Memory B cell (primary cell): ENCODE measurements around the gene SDK1.

Experiments
- ATAC-seq: fragments of 150-1000 bp; cut with Tn5 transposase; 2 replicates; pipeline ENCODE4 v1.10.0; 2021; ENCODE audit warnings: low read depth, mild to moderate bottlenecking, moderate library complexity
- DNase-seq, 2 donors: peaks; one replicate each; pipeline ENCODE4 v3.0.0; 2022; ENCODE audit warnings: low spot score in 2 of 2
- H3K27ac Mint-ChIP-seq: one replicate; pipeline ENCODE4 v1.8.0; 2022; ENCODE audit warnings: mild to moderate bottlenecking, moderate library complexity, mixed read lengths
- H3K27me3 Mint-ChIP-seq: one replicate; pipeline ENCODE4 v1.8.0; 2022; ENCODE audit warnings: mixed read lengths
- H3K36me3 Mint-ChIP-seq: one replicate; pipeline ENCODE4 v1.8.0; 2022; ENCODE audit warnings: mild to moderate bottlenecking, mixed read lengths
- H3K4me1 Mint-ChIP-seq: one replicate; pipeline ENCODE4 v1.8.0; 2022; ENCODE audit warnings: mixed read lengths
- H3K4me3 Mint-ChIP-seq: one replicate; pipeline ENCODE4 v1.8.0; 2022; ENCODE audit warnings: mild to moderate bottlenecking, moderate library complexity, mixed read lengths
- H3K9me3 Mint-ChIP-seq: one replicate; pipeline ENCODE4 v1.8.0; 2022; ENCODE audit warnings: mixed read lengths

The SDK1 gene

DNA sequence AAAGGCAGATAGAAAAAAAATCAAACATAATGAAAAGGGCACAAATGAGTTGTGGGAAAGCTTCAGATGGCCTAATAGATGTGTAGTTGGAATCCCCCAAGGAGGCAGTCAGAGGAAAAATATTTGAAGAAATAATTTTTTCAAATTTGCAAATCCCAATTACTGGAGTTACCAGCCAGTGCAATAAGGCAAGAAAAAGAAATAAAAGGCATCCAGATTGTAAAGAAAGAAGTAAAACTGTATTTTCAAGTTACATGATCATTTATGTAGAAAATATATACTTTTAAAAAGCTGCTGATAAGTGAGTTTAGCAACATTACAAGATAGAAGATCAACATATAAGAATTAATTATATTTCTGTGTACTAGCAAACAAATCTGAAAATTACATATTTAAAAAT is 329.0 kb downstream of the SDK1 start:
- DNase-seq (no peak), ATAC-seq (no peak)
- no peak overlapping the region for H3K27ac Mint-ChIP-seq
- H3K27me3 Mint-ChIP-seq = no peaks in the 10 kb centered on the region
- no peak overlapping the region for H3K4me3 Mint-ChIP-seq
- H3K9me3 Mint-ChIP-seq = peaks cover 15% of the 10 kb centered on the region
- peaks cover 5% of the 10 kb centered on the region for H3K36me3 Mint-ChIP-seq
- H3K4me1 Mint-ChIP-seq = no peaks in the 10 kb centered on the region

DNA sequence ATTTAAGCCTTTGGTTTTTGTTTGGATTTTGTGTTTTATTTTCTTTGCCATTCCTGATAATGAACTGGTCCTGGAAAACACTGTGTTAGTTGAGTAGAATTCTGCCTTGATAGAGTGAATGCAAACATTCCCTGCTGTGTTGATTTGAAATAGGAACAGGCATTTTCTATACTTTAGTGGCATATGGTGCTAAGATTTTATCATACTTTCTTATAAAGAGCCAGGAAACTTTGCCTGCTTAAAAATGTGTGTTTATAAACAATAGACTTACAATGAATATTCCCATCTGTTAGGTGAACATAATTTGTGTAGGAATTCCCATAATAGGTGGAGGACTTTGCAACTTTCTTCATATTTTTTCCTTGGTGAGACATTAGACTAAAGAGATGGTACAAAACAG is 333.3 kb downstream of the SDK1 start:
- Mint-ChIP-seq H3K4me1 (no peaks in the 10 kb centered on the region), H3K9me3 (peaks cover 11% of the 10 kb centered on the region), H3K36me3 (peaks cover 5% of the 10 kb centered on the region), H3K4me3 (no peak overlapping the region), H3K27me3 (no peaks in the 10 kb centered on the region), H3K27ac (no peak overlapping the region)
- no peak for DNase-seq
- ATAC-seq = no peak

- Mint-ChIP-seq H3K36me3 (peaks cover under 1% of the 10 kb centered on the region), H3K4me1 (no peaks in the 10 kb centered on the region), H3K9me3 (peaks cover 2% of the 10 kb centered on the region), H3K4me3 (no peak overlapping the region), H3K27ac (no peak overlapping the region), H3K27me3 (no peaks in the 10 kb centered on the region)
- no peak for ATAC-seq
- DNase-seq = no peak
These were observed 335.2 kb downstream of the SDK1 start for GRCh38 chr7:3636131-3636860.

- DNase-seq (no peak), ATAC-seq (no peak)
- no peak overlapping the region for H3K4me3 Mint-ChIP-seq
- no peaks in the 10 kb centered on the region for H3K36me3 Mint-ChIP-seq
- no peaks in the 10 kb centered on the region for H3K4me1 Mint-ChIP-seq
- no peak overlapping the region for H3K27ac Mint-ChIP-seq
- H3K9me3 Mint-ChIP-seq = no peaks in the 10 kb centered on the region
- peaks cover 7% of the 10 kb centered on the region for H3K27me3 Mint-ChIP-seq
These were observed 338.2 kb downstream of the SDK1 start for GRCh38 chr7:3639253-3639652.

- no peaks in the 10 kb centered on the region for H3K36me3 Mint-ChIP-seq
These were observed 340.5 kb downstream of the SDK1 start for GRCh38 chr7:3641582-3641981.

DNA sequence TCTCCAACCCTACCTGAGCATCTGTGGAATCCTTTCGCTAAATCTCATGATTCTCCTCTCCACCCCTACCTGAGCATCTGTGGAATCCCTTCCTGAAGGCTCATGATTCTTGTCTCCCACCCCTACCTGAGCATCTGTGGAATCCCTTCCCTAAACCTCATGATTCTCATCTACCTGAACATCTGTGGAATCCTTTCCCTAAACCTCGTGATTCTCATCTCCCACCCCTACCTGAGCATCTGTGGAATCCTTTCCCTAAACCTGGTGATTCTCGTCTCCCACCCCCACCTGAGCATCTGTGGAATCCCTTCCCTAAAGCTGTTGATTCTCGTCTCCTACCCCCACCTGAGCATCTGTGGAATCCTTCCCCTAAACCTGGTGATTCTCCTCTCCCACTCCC is 342.0 kb downstream of the SDK1 start:
- Mint-ChIP-seq H3K27ac (no peak overlapping the region), H3K9me3 (no peaks in the 10 kb centered on the region), H3K4me3 (no peak overlapping the region), H3K27me3 (peaks cover 7% of the 10 kb centered on the region), H3K4me1 (no peaks in the 10 kb centered on the region), H3K36me3 (no peaks in the 10 kb centered on the region)
- DNase-seq (no peak), ATAC-seq (no peak)

More at GRCh38 chr7:3641582-3641981, 340.5 kb downstream of the SDK1 start:
- no peaks in the 10 kb centered on the region for H3K4me1 Mint-ChIP-seq
- H3K27ac Mint-ChIP-seq = no peak overlapping the region
- no peaks in the 10 kb centered on the region for H3K9me3 Mint-ChIP-seq
- H3K4me3 Mint-ChIP-seq = no peak overlapping the region
- ATAC-seq = no peak
- no peak for DNase-seq
- H3K27me3 Mint-ChIP-seq = peaks cover 7% of the 10 kb centered on the region

DNA sequence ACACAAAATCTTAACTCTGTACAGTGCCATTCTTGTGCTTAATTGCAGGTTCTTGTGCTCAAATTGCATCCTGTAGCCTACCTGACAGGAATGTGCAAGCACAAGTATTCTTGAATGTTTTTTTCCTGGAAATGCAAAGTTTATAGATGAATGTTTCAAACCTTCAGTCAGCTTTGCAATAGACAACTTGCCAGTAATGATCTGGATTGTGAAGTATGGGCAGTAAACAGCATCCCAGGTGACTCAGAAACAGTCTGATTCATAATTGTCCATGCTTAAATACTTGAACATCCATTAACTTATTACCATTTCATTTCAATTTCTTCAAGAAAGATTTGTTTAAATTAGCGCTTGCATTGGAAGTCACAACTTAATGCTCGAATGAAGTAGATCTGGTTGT is 347.2 kb downstream of the SDK1 start:
- Mint-ChIP-seq H3K27me3 (peaks cover 9% of the 10 kb centered on the region), H3K4me1 (no peaks in the 10 kb centered on the region), H3K9me3 (no peaks in the 10 kb centered on the region), H3K4me3 (no peak overlapping the region), H3K27ac (no peak overlapping the region), H3K36me3 (no peaks in the 10 kb centered on the region)
- DNase-seq (no peak), ATAC-seq (no peak)

DNA sequence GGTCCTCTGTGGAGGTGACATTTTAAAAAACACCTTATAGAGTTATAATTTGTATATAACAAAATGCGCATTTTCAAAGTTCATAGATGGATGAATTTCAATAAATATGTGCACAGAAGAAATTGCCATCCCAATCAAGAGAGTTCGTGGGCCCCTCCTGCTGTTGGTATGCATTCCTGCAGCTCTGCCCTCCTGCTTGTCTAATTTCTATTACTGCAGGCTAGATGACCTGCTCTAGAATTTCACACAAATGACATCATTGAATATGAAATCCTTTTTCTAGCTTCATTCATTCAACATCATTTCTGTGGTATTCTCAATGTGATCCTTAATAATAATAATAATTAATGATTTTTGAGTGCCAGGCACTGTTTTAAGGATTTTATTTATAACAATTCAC is 348.2 kb downstream of the SDK1 start:
- no peaks in the 10 kb centered on the region for H3K9me3 Mint-ChIP-seq
- no peaks in the 10 kb centered on the region for H3K4me1 Mint-ChIP-seq
- ATAC-seq (peak; percentile 32), DNase-seq (no peak)
- no peak overlapping the region for H3K27ac Mint-ChIP-seq
- no peaks in the 10 kb centered on the region for H3K36me3 Mint-ChIP-seq
- peaks cover 7% of the 10 kb centered on the region for H3K27me3 Mint-ChIP-seq
- no peak overlapping the region for H3K4me3 Mint-ChIP-seq

DNA sequence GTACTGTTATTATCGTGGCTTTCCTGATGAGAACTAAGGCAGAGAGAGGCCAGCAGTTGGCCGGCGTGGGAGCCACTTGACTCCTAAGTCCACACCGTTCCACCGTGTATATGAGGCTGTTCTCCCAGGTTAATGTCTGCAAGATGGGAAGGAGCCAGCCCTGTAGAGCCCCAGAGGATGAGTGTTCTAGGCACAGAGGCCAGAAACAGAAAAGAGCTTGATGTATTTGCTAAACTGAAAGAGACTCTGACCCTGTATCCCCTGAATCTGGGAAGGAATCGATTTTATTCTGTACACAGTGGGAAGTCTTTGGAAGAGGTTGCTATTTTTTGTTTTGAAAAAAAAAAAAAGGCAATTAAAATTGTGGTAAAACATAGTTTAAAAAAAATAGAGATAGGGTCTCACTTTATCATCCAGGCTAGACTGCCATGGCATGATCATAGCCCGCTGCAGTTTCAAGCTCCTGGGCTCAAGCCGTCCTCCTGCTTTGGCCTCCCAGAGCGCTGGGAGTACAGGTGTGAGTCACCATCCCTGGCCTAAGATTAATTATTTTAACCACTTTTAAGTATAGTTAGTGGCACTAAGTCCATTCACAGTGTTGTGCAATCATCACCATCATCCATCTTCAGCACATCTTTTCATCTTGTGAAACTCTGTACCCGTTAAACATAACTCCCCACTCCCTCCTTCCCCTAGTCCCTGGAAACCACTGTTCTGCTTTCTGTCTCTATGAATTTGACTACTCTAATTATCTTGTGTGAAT is 348.8 kb downstream of the SDK1 start:
- Mint-ChIP-seq H3K27me3 (peaks cover 7% of the 10 kb centered on the region), H3K4me1 (no peaks in the 10 kb centered on the region), H3K4me3 (no peak overlapping the region), H3K9me3 (no peaks in the 10 kb centered on the region), H3K36me3 (no peaks in the 10 kb centered on the region), H3K27ac (no peak overlapping the region)
- DNase-seq (no peak), ATAC-seq (no peak)

DNA sequence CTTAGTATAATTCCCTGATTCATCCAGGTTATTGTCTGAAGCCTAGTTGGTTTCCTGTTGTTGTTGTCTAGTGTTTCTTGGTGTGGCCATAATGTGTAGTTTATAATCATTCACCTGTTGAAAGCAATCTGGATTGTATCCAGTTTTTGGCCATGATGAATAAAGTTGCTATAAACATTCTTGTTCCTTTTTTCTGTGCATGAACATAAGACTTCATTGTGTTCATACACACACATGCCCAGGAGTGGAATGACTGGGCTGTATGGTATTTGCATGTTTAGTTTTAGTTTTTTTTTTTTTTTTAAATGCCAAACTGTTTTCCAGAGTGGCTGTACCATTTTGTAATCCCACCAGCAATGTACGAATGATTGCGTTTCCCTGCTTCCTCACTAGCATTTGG is 349.8 kb downstream of the SDK1 start:
- Mint-ChIP-seq H3K4me3 (no peak overlapping the region), H3K9me3 (no peaks in the 10 kb centered on the region), H3K36me3 (no peaks in the 10 kb centered on the region), H3K27ac (no peak overlapping the region), H3K27me3 (peaks cover 7% of the 10 kb centered on the region), H3K4me1 (no peaks in the 10 kb centered on the region)
- DNase-seq = no peak
- ATAC-seq = no peak

DNA sequence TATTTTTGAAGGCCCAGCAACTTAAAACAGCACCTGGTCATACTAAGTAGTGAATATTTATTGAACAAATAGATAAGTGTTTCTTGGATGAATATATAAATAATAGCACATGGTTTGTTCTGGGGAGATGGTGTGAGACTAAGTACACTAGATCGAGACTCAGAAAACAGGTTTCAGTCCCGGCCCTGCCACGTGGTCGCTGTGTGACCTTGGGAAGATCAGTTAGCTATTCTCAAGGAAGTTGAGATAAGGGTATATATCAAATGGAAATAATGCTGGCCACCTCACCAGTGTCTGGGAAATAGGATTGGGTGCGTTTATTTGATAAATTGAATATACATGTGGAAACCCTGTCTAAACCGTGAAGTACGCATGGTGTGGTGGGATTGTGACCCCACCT is 354.6 kb downstream of the SDK1 start:
- Mint-ChIP-seq H3K27me3 (peaks cover 17% of the 10 kb centered on the region), H3K4me3 (no peak overlapping the region), H3K36me3 (no peaks in the 10 kb centered on the region), H3K27ac (no peak overlapping the region), H3K4me1 (peaks cover 4% of the 10 kb centered on the region), H3K9me3 (no peaks in the 10 kb centered on the region)
- ATAC-seq (no peak), DNase-seq (no peak)

DNA sequence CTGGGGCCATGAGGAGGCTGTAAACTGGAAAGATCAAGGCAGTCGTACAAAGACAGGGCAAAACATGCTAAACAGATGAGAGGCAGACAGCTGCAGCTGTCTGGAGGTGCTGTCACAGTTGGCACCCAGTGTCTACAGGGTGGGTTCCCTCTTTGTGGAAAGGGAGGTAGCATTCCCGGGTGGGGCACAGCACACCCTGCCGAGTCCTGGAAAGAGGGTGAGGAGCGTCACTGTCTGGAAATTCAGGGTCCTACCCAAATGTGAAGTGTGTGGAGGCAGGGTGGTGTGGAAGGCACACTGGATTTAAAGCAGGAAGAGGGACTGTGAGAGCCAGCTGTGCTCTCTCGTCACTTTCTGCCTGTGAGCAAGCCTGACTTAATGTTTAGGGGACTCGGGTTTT is 356.2 kb downstream of the SDK1 start:
- Mint-ChIP-seq H3K4me1 (peaks cover 4% of the 10 kb centered on the region), H3K27ac (no peak overlapping the region), H3K27me3 (peaks cover 17% of the 10 kb centered on the region), H3K4me3 (no peak overlapping the region), H3K36me3 (no peaks in the 10 kb centered on the region), H3K9me3 (no peaks in the 10 kb centered on the region)
- DNase-seq (no peak), ATAC-seq (no peak)

GRCh38 chr7:3668743-3669142 is 367.7 kb downstream of the SDK1 start:
- peaks cover 7% of the 10 kb centered on the region for H3K27me3 Mint-ChIP-seq
- H3K27ac Mint-ChIP-seq = no peak overlapping the region
- no peak for ATAC-seq
- peaks cover 2% of the 10 kb centered on the region for H3K4me1 Mint-ChIP-seq
- DNase-seq = no peak
- H3K9me3 Mint-ChIP-seq = no peaks in the 10 kb centered on the region
- no peaks in the 10 kb centered on the region for H3K36me3 Mint-ChIP-seq
- no peak overlapping the region for H3K4me3 Mint-ChIP-seq

DNA sequence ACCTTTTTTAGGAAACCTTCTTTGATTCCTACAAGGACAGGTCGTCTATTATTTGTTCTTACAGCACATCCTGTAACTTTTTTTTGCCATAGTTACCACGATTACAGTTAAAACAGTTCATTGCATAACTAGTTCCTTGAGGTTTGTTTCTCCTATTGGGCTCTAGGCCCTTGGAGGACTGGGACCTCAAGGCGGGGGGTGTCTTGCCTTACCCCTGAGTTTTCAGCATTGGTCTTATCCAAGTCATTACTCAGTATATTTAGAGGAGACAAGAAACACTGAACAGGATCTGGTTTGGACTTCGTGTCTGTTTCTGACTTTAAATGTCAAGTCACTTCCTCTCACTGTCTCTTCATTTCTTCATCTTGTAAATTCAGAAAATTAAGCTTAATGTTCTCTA is 369.8 kb downstream of the SDK1 start:
- no peak overlapping the region for H3K4me3 Mint-ChIP-seq
- no peak for ATAC-seq

GRCh38 chr7:3673524-3673923 is 372.5 kb downstream of the SDK1 start:
- DNase-seq (no peak), ATAC-seq (no peak)
- Mint-ChIP-seq H3K36me3 (no peaks in the 10 kb centered on the region), H3K4me3 (no peak overlapping the region), H3K9me3 (no peaks in the 10 kb centered on the region), H3K4me1 (peaks cover 2% of the 10 kb centered on the region), H3K27me3 (peaks cover 2% of the 10 kb centered on the region), H3K27ac (no peak overlapping the region)

More for the DNA sequence above, 369.8 kb downstream of the SDK1 start:
- Mint-ChIP-seq H3K4me1 (peaks cover 2% of the 10 kb centered on the region), H3K36me3 (no peaks in the 10 kb centered on the region), H3K27me3 (peaks cover 7% of the 10 kb centered on the region), H3K9me3 (no peaks in the 10 kb centered on the region), H3K27ac (no peak overlapping the region)
- DNase-seq = no peak
